ENCODE data around the gene SFMBT1.

The SFMBT1 gene

GRCh38 chr3:52920841-52921240, 125.0 kb downstream of the SFMBT1 start:
- no peak for DNase-seq (ENCODE audit: low read depth in 2 of 2)

GRCh38 chr3:52917044-52917443, 128.8 kb downstream of the SFMBT1 start:
- DNase-seq (ENCODE audit: low read depth in 2 of 2) = no peak

- DNase-seq (ENCODE audit: low read depth in 2 of 2) = no peak
Measured at GRCh38 chr3:52915294-52915693, 130.6 kb downstream of the SFMBT1 start.

- DNase-seq (ENCODE audit: low read depth in 2 of 2) = no peak
Measured at GRCh38 chr3:52912885-52913731, 132.8 kb downstream of the SFMBT1 start.

- no peak for DNase-seq (ENCODE audit: low read depth in 2 of 2)
Measured at GRCh38 chr3:52910823-52911222, 135.1 kb downstream of the SFMBT1 start.

- no peak for DNase-seq (ENCODE audit: low read depth in 2 of 2)
Measured at GRCh38 chr3:52907497-52907896, 138.4 kb downstream of the SFMBT1 start.

- DNase-seq (ENCODE audit: low read depth in 2 of 2) = no peak
Measured at GRCh38 chr3:52904552-52904951, 141.3 kb downstream of the SFMBT1 start.

- DNase-seq (ENCODE audit: low read depth in 2 of 2) = no peak
Measured at GRCh38 chr3:52904000-52904399, 141.9 kb downstream of the SFMBT1 start.

- DNase-seq (ENCODE audit: low read depth in 2 of 2) = peak; percentile 82 to 83
Measured at GRCh38 chr3:52897130-52898122, 148.4 kb downstream of the SFMBT1 start, which contains the start of gene STIMATE. STIMATE (minus strand) TSS chr3:52897548; CDS start chr3:52897450, 98 bp downstream.

- no peak for DNase-seq (ENCODE audit: low read depth in 2 of 2)
Measured at GRCh38 chr3:52896613-52897012, 149.3 kb downstream of the SFMBT1 start.

DNA sequence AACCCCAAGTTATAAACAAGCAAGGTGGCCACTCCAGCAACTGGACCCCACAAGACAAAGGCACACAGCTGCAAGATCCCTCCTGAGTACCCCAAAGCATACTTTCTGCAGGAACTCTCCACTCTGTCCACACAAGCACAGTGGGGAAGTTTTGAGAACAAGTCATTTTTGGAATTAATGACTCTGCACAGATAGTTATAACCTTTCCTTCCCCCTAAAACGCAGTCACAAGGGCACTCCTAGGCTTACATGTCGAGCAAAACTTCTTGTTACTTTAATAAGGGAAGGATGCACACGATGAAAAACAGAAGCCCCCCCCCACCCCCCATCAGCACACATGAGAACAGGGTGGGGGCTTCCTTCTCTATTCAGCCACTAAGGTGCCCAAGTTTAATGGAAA, 149.7 kb downstream of the SFMBT1 start:
- no peak for DNase-seq (ENCODE audit: low read depth in 2 of 2)

GRCh38 chr3:52895418-52895817, 150.5 kb downstream of the SFMBT1 start:
- peak in 1 of 2 donors; percentile 27 for DNase-seq (ENCODE audit: low read depth in 2 of 2)

- no peak for DNase-seq (ENCODE audit: low read depth in 2 of 2)
Measured at GRCh38 chr3:52894756-52895155, 151.1 kb downstream of the SFMBT1 start.

- DNase-seq (ENCODE audit: low read depth in 2 of 2) = no peak
Measured at GRCh38 chr3:52893723-52894122, 152.2 kb downstream of the SFMBT1 start.

- no peak for DNase-seq (ENCODE audit: low read depth in 2 of 2)
Measured at GRCh38 chr3:52892625-52893311, 153.1 kb downstream of the SFMBT1 start.

DNA sequence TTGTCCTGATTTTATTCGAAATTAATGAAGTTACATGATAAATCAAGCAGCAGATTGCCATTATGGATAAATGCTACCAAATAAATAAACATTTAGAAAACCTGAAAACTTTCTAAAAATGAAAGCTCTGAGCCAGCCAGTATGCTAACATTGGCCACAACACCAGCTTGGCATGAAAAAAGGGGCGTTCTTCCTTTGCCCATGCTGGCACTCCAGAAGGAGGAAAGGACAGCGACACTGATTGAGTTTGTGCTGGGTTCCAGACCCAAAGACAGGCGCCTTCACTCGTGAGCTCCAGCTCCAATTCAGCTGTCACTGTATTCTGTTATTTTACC, 153.6 kb downstream of the SFMBT1 start:
- no peak for DNase-seq (ENCODE audit: low read depth in 2 of 2)

- no peak for DNase-seq (ENCODE audit: low read depth in 2 of 2)
Measured at GRCh38 chr3:52891615-52892081, 154.2 kb downstream of the SFMBT1 start.

DNA sequence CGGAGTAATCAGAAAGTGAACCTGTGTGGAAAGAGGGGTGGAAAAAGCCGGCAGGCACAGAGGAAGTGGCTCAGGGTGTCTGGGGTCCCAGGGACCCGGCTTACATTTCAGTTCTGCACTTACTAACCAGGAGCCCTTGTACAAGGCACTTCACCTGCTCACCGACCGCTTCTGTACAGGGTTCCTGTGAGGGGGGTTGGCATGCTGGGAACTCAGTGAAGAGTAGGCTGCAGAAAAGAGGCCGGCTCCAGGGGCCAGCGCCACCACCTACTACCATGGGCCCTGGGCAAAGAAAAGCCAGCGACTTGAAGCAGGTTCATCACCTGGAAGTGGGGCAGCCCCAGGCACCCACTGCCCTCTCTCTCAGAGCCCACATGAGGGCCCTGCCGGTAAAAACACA, 154.7 kb downstream of the SFMBT1 start:
- peak; percentile 37 to 43 for DNase-seq (ENCODE audit: low read depth in 2 of 2)

- peak; percentile 16 to 26 for DNase-seq (ENCODE audit: low read depth in 2 of 2)
Measured at GRCh38 chr3:52890735-52891134, 155.1 kb downstream of the SFMBT1 start.

- DNase-seq (ENCODE audit: low read depth in 2 of 2) = no peak
Measured at GRCh38 chr3:52889901-52890300, 156.0 kb downstream of the SFMBT1 start.

GRCh38 chr3:52887166-52887565, 158.7 kb downstream of the SFMBT1 start:
- DNase-seq (ENCODE audit: low read depth in 2 of 2) = no peak
